ENCODE results near the gene ESRP2.
A peak's percentile ranks its signal among the peaks of the same experiment; 100 is the strongest.

Gene ESRP2

GRCh38 chr16:68237243-68238028 is 1.5 kb upstream of the ESRP2 start:
- no peak for TF ChIP-seq CTCF (conservative IDR thresholded peaks at IDR 0.05; ENCODE audit: low read depth, low read length)
- H3K4me3 ChIP-seq (ENCODE audit: low read depth, low read length), result peak overlapping the region; percentile 70

DNA sequence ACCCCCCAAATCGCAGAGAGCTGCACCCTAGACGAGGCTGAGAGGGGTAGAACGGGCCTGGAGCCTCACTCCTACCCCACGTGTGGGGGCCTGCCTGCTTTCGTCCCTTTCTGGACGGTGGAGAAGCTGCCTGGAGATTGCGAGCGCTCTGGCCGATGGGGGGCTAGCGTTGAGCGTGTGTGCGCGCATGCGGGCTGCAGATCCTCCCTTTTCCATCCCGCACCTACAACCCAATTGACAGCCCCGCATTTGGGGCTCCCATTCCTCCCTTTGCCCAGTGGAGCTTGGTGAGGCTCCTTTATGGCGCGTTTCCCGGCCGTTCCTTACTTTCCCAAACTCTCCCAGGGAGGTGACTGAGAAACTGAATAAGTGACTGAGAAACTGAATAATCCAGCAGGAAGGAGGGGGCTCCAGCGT is 907 bp upstream of the ESRP2 start:
- TF ChIP-seq CTCF (conservative IDR thresholded peaks at IDR 0.05; ENCODE audit: low read depth, low read length), result no peak
- peak overlapping the region; percentile 70 for H3K4me3 ChIP-seq (ENCODE audit: low read depth, low read length)
- DNase-seq (ENCODE audit: low read depth), result no peak

More at GRCh38 chr16:68237243-68238028, 1.5 kb upstream of the ESRP2 start:
- DNase-seq (ENCODE audit: low read depth), result peak; percentile 98

DNA sequence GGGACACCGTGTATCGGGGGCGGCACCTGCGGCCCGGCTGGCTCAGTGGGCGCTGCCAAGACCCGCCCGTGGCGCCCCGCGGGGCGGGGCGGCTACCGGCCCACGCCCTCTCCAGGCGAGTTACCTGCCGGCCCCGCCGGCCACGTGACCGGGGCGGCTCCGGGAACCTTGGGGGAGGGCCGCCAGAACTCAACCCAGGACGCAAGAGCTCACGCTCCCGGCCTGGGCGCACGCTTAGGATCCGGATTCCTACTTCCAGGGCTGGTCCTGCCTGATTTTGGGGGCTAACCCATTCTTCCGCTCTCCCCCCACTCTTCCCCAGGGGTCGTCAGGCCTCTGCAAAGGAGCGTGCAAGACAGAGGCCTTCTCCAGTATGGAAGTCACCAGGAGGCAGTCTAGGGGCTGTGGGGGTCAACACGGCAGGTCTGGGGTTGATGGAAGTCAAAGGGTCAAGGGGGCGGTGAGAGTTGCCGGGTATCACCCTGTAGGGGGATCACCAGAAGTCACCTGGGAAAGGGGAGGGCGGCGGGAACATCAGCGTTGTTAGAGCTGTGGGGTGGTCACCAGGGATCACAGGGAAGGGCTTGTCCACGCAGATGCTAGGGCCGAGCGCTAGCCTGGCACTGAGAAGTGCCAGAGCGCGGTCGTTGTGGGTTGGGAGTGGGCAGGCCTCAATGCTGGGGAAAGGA is 354 bp upstream of the ESRP2 start:
- TF ChIP-seq CTCF (conservative IDR thresholded peaks at IDR 0.05; ENCODE audit: low read depth, low read length), result no peak
- DNase-seq (ENCODE audit: low read depth), result no peak
- peak overlapping the region; percentile 70 for H3K4me3 ChIP-seq (ENCODE audit: low read depth, low read length)

DNA sequence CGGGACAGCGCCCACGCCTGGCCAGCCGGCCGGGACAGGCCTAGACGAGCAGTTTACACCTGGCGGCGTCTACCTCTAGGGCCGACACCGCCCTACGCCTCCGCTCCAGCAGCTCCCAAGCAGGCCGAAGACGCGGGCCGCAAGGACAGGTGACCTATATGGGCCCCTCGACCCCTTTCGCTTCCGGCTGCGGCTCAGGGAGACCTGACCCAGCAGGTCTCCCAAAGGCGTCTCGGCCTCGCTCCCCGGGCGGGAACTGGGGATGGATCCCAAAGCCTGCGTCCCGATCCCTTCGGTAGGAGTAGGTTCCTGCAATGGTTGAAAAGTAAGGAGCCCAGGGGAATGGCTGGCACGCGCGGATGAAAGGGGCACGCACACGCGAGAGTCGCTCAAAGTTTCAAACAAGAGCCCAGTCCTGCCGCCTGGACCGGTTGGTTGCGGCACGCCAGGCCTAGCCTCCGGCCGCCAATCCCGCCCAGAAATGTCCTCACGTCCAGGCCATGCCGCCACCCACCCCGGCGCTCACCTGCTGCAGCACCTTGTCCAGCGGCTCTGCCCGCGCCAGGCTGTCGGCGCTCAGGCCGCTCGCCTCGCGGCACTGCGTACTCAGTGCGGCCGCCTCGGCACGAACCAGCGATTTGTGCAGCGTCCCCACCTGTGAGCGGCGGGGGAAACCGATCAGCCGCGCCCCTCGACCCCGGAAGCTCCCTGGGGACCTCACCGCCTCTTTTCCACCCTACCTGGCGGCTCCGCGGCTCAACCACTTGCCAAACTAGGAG is 630 bp downstream of the ESRP2 start:
- H3K4me3 ChIP-seq (ENCODE audit: low read depth, low read length), result peak overlapping the region; percentile 28
- no peak for DNase-seq (ENCODE audit: low read depth)
- no peak for TF ChIP-seq CTCF (conservative IDR thresholded peaks at IDR 0.05; ENCODE audit: low read depth, low read length)

DNA sequence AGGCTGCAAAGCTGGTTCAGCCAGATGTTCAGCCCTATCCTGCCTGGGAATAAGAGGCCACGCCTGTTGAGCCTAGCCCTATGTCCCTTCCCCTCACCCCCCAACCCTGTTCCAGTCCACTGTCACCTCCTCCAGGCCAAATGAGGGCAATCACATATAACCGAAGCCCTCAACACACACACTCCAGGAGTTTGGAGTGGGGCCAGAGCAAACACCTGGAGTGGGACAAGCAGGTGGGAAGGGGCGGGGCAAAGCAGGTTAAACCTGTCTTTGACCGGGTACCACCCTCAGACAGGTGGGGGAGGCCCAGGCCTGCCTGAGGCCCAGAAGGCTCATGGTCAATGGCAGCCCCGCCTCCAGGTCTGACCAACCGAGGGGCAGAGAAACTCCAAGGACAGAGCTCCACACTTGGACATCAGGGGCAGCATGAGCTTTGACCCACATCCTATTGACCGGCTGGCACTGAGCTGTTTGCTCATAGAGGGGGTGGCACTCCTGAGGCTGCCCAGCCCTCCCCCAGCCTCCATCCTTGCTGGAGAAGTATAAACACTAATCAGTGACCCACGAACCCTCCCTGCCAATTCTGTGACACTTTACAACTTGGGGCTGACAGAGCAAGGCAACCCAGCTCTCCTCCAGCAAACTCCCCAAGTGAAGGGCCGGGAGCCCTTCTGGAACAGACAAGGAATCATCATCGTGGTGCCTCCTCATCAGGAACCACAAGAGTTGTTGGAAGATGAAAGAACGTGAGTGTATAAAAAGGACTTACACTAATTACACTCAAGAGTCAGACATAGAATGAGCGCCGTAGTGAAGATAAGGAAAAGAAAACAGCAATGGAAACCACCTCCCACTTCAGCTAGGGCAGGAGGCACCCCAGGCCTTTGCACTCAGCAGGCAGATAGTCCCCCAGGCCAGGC is 1.5 kb downstream of the ESRP2 start:
- H3K4me3 ChIP-seq (ENCODE audit: low read depth, low read length), result no peak overlapping the region
- DNase-seq (ENCODE audit: low read depth), result no peak
- peak; percentile 11 for TF ChIP-seq CTCF (conservative IDR thresholded peaks at IDR 0.05; ENCODE audit: low read depth, low read length)

- TF ChIP-seq CTCF (conservative IDR thresholded peaks at IDR 0.05; ENCODE audit: low read depth, low read length), result no peak
- no peak overlapping the region for H3K4me3 ChIP-seq (ENCODE audit: low read depth, low read length)
- DNase-seq (ENCODE audit: low read depth), result no peak
Observed at GRCh38 chr16:68233835-68234187, 2.1 kb downstream of the ESRP2 start.
